ENCODE data around the gene ANKS1B.

Gene ANKS1B

GRCh38 chr12:98885778-98886177, 1099.0 kb downstream of the ANKS1B start:
- no peak for TF ChIP-seq CTCF (conservative IDR thresholded peaks at IDR 0.05)

GRCh38 chr12:98883231-98883630, 1101.5 kb downstream of the ANKS1B start:
- no peak for TF ChIP-seq CTCF (conservative IDR thresholded peaks at IDR 0.05)
- H3K27ac ChIP-seq: no peak overlapping the region

More at GRCh38 chr12:98885778-98886177, 1099.0 kb downstream of the ANKS1B start:
- no peak overlapping the region for H3K27ac ChIP-seq

- no peak overlapping the region for H3K27ac ChIP-seq
- no peak for TF ChIP-seq CTCF (conservative IDR thresholded peaks at IDR 0.05)
These were observed 1102.2 kb downstream of the ANKS1B start for GRCh38 chr12:98882526-98882925.

GRCh38 chr12:98873776-98874175, 1111.0 kb downstream of the ANKS1B start:
- no peak for TF ChIP-seq CTCF (conservative IDR thresholded peaks at IDR 0.05)
- no peak overlapping the region for H3K27ac ChIP-seq

- no peak overlapping the region for H3K27ac ChIP-seq
- no peak for TF ChIP-seq CTCF (conservative IDR thresholded peaks at IDR 0.05)
These were observed 1114.2 kb downstream of the ANKS1B start for GRCh38 chr12:98870504-98870903.

- no peak for TF ChIP-seq CTCF (conservative IDR thresholded peaks at IDR 0.05)
- no peak overlapping the region for H3K27ac ChIP-seq
These were observed 1114.7 kb downstream of the ANKS1B start for GRCh38 chr12:98869886-98870503.

- TF ChIP-seq CTCF (conservative IDR thresholded peaks at IDR 0.05): no peak
- H3K27ac ChIP-seq: no peak overlapping the region
These were observed 1116.2 kb downstream of the ANKS1B start for GRCh38 chr12:98868538-98868937.

Measured in VCaP (cell line).